A673 (cell line): ENCODE measurements around the gene SLC25A11. TPM values are rescaled to one million over a fixed set of nuclear protein-coding genes. Genes with fewer than 3 reads are reported as not detected.

Experiments
- Bru-seq: library from RNA; stranded (reverse); fragments of 400-500 nt; gene quantifications from one replicate; lab custom pipeline; 2021; lab: Mats Ljungman, UMichigan
- BruChase-seq, 2 experiments: library from RNA; stranded (reverse); fragments of 400-500 nt; gene quantifications; one replicate each; lab custom pipeline; 2021; lab: Mats Ljungman, UMichigan
- BruUV-seq: library from RNA; stranded (reverse); fragments of 400-500 nt; replicated peaks from 2 replicates; lab custom pipeline; 2021; lab: Mats Ljungman, UMichigan
- CTCF ChIA-PET: fragments of 300-600 bp; sonication (Branson Sonifier 250); formaldehyde crosslinking; loops from one replicate; lab custom pipeline; 2022; ENCODE audit warnings: antibody characterized with exemption; lab: Charles Lee
- POLR2A ChIA-PET: fragments of 300-600 bp; sonication (Branson Sonifier 250); formaldehyde crosslinking; loops from one replicate; lab custom pipeline; 2022; ENCODE audit warnings: antibody characterized with exemption; ENCODE audit not compliant: low non-redundant PET; lab: Charles Lee
- DNase-seq: peaks from one replicate; pipeline ENCODE4 v3.0.0-alpha.2; 2015; ENCODE audit warnings: low spot score
- H3K27ac ChIP-seq: fragments of 200-600 bp; sonication (generic); 2 replicates; pipeline ENCODE4 v1.5.1; 2016; ENCODE audit warnings: mixed run types, low read depth, mild to moderate bottlenecking, mixed read lengths, antibody characterized with exemption, low read length; ENCODE audit not compliant: poor library complexity, severe bottlenecking
- H3K27me3 ChIP-seq: fragments of 200-600 bp; sonication (generic); replicated peaks from 2 replicates; pipeline ENCODE4 v1.6.1; 2017; ENCODE audit warnings: mixed run types, low read depth, mild to moderate bottlenecking, mixed read lengths, antibody characterized with exemption, low read length; ENCODE audit not compliant: insufficient read depth, poor library complexity
- H3K36me3 ChIP-seq: fragments of 200-600 bp; sonication (generic); 2 replicates; pipeline ENCODE4 v1.6.1; 2016; ENCODE audit warnings: mixed run types, mild to moderate bottlenecking, mixed read lengths, antibody characterized with exemption, low read length; ENCODE audit not compliant: insufficient read depth, poor library complexity, severe bottlenecking
- H3K4me1 ChIP-seq: fragments of 200-600 bp; sonication (generic); 2 replicates; pipeline ENCODE4 v1.6.1; 2017; ENCODE audit warnings: mixed run types, mild to moderate bottlenecking, mixed read lengths, antibody characterized with exemption, low read length; ENCODE audit not compliant: insufficient read depth, poor library complexity, severe bottlenecking
- H3K4me3 ChIP-seq: fragments of 200-600 bp; sonication (generic); 2 replicates; pipeline ENCODE4 v1.5.1; 2016; ENCODE audit warnings: low read depth, mixed run types, mild to moderate bottlenecking, mixed read lengths, low read length; ENCODE audit not compliant: poor library complexity, severe bottlenecking
- H3K9me3 ChIP-seq: fragments of 200-600 bp; sonication (generic); 2 replicates; pipeline ENCODE4 v1.6.1; 2016; ENCODE audit warnings: mixed run types, low read depth, mild to moderate bottlenecking, mixed read lengths, antibody characterized with exemption, low read length; ENCODE audit not compliant: poor library complexity, severe bottlenecking
- CTCF ChIP-seq: fragments of 300-800, 200-600 bp; sonication (generic); conservative IDR thresholded peaks from 2 replicates; pipeline ENCODE4 v1.5.1; 2017; ENCODE audit warnings: low read depth, mild to moderate bottlenecking, antibody characterized with exemption, low read length, moderate library complexity, mixed read lengths
- EZH2 ChIP-seq: fragments of 200-600 bp; sonication (generic); IDR thresholded peaks from 2 replicates; pipeline ENCODE4 v1.6.1; 2017; ENCODE audit warnings: borderline replicate concordance, low read depth, mild to moderate bottlenecking, mixed read lengths, antibody characterized with exemption, low read length; ENCODE audit not compliant: poor library complexity, severe bottlenecking
- intact Hi-C: fragments of 100-400 bp; cut with micrococcal nuclease; formaldehyde crosslinking; loops from one replicate; pipeline ENCODE4 v1.10.0; 2022; ENCODE audit not compliant: unreplicated experiment
- long read RNA-seq: library from polyadenylated mRNA; stranded (forward); transcript quantifications from one replicate; pipeline ENCODE4 v2.0.0, GENCODE V29; 2022
- total RNA-seq: library from RNA; stranded (reverse); gene quantifications from 2 replicates; pipeline ENCODE4 v1.2.3, GENCODE V29; 2021

The SLC25A11 gene
- total RNA-seq (113 and 129 TPM in 2 replicates), Bru-seq, nascent RNA (percentile 76 among the genes with signal in this experiment), BruChase-seq, experiment 1, labeled RNA remaining after a 2-hour chase (percentile 84 among the genes with signal in this experiment), BruChase-seq, experiment 2, labeled RNA remaining after a 6-hour chase (percentile 90 among the genes with signal in this experiment)
- long read RNA-seq, transcript SLC25A11-201 (8 exons, 1,897 nt) = major isoform, 459 of 530 reads
- long read RNA-seq, transcript SLC25A11-202 (7 exons, 952 nt) = minor isoform, 6 of 530 reads
- long read RNA-seq, partial matches to known transcripts = 12 of 530 reads
- long read RNA-seq, other reads (novel, unspliced or antisense) = 50 of 530 reads

GRCh38 chr17:4939796-4940554 is at the start of gene SLC25A11, which contains the start of gene RNF167:
Gene SLC25A11 (minus strand): TSS chr17:4940046. CDS start chr17:4939910, 136 bp downstream.
Gene RNF167 (plus strand): TSS chr17:4940268. CDS start chr17:4940910, 642 bp downstream.
- DNase-seq = peak; percentile 100
- Histone ChIP-seq H3K27me3 (no peaks in the 10 kb centered on the region), H3K36me3 (peaks cover 39% of the 10 kb centered on the region), H3K9me3 (no peaks in the 10 kb centered on the region), H3K27ac (peak within 1 kb of the TSS; percentile 94), H3K4me3 (peak within 1 kb of the TSS; percentile 75), H3K4me1 (peaks cover 23% of the 10 kb centered on the region)
- POLR2A ChIA-PET = interaction anchor here (0.6 to 0.7 kb wide), 2 partner anchors 11 to 14 kb away, joined by 3 read pairs; no protein-coding TSS in a partner anchor
- intact Hi-C loops = no loop called here
- CTCF ChIA-PET = interaction anchor here (0.5 to 0.7 kb wide), 3 partner anchors 8 to 37 kb away, joined by 4 read pairs; partner anchors contain the start of genes CHRNE, PFN1 and SPAG7
- no TSS peak for BruUV-seq
- no peak for TF ChIP-seq CTCF
- no peak for TF ChIP-seq EZH2

GRCh38 chr17:4987767-4988567 is 48.1 kb upstream of the SLC25A11 start:
- H3K27ac ChIP-seq = peak overlapping the region; percentile 73
- H3K4me1 ChIP-seq = peaks cover 14% of the 10 kb centered on the region
- no peaks in the 10 kb centered on the region for H3K36me3 ChIP-seq
- intact Hi-C loops = no loop called here
- no peak for TF ChIP-seq EZH2
- no peak for TF ChIP-seq CTCF
- no peaks in the 10 kb centered on the region for H3K27me3 ChIP-seq
- ChIA-PET CTCF (interaction anchor here (0.6 to 2.2 kb wide), 2 partner anchors 20 to 74 kb away, joined by 4 to 8 read pairs; partner anchors contain the start of gene SPAG7), POLR2A (no interaction called here)
- peak overlapping the region; percentile 80 for H3K4me3 ChIP-seq
- H3K9me3 ChIP-seq = no peaks in the 10 kb centered on the region
- TSS peak; percentile 61 for BruUV-seq
- DNase-seq = peak; percentile 40
